ENCODE measurements around the gene ADAT2.

Gene ADAT2

GRCh38 chr6:143441010-143441409, 9.5 kb downstream of the ADAT2 start:
- no peak for DNase-seq

DNA sequence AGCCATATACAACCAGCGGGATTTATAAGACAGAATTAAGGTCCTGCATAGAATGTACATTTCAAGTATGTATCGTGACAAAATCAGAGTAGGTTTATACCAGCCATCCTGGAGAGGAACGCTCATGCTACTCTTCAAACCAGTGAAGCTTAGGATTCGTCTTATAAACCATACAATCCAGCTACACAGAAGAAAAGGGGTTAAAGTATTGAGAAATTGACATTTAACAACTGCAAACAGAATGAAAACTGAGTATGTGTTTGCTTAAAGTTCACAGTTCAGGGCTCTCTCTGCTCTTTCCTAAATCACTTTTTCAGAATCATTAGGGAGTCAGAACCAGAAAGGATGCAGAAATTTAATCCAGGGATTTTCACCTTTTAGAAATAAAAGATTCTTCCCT, 17.9 kb downstream of the ADAT2 start:
- DNase-seq = no peak

DNA sequence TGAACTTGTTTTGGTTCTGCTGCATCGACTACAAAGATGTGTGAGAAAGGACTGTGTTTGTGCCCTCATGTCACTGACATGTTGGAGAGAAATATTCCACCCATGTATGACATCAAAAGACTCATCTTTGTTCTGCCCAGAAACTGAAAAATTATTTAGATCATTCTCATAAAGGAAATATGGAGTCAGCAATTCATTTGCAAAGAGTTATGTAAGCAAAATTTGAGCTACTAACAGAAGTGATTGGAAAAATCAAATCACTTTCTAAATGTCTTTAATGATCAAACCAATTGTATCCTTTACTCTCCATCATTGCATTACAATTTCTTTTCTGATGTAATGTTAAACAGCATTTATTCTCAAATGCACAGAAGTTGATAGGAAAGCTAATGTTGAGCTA, 19.3 kb downstream of the ADAT2 start:
- DNase-seq = no peak

- DNase-seq = no peak
Observed at GRCh38 chr6:143429970-143430369, 20.5 kb downstream of the ADAT2 start.

- peak; percentile 82 for DNase-seq
Observed at GRCh38 chr6:143427109-143427817, 23.2 kb downstream of the ADAT2 start.

GRCh38 chr6:143426026-143426425, 24.5 kb downstream of the ADAT2 start:
- DNase-seq = no peak

DNA sequence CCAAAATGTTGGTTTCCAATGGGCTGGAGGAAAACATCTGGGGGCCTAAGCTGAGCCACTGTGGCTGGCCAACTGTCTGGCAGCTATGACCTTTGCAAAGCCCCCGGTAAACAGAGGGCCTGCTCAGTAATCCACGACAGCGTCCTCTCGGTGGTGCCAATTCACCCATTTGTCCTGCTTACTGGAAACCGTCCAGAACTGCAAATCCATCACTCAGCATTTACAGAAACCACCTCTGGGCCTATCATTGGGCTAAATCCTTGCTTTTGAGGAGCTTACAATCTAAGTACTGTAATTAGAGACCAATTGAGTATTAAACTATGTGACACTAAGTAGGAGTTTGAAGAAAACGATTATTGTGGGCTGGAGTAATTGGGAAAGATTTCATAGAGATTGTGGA, 31.0 kb downstream of the ADAT2 start:
- DNase-seq = no peak

DNA sequence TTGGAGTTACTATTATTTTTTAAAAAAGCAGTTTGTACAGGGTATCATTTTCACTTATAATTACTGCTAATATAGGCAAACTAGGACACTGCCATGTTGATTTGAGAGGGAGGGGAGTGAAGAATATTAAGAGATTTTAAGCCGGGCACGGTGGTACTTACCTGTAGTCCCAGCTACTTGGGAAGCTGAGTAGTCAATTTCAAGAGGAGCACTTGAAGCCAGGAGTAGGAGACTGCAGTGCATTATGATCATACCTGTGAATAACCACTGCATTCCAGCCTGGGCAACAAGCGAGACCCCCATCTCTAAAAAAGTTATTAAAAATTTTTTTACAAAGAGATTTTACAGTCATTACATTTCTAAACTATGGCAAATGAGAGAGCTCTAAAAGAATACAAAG, 35.7 kb downstream of the ADAT2 start:
- no peak for DNase-seq

DNA sequence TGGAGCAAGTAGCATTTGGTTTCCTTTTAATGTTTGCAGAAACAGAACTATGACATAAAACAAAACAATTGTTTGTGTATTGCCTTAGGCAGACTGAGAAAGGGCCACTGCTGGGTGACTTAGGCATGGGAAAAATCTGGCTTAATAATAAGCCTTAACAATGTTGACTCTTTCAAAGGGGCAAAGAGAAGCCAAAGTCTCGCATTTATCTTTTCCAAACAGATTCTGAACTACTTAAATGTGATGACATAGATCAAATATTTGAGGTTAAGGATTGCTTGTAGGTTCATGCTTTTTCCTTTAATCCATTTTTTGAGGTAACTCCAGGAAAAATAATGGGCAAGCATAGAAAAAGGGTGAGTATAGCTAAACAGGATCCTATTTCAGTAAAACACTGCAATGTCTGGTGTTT, 39.6 kb downstream of the ADAT2 start:
- DNase-seq = no peak

DNA sequence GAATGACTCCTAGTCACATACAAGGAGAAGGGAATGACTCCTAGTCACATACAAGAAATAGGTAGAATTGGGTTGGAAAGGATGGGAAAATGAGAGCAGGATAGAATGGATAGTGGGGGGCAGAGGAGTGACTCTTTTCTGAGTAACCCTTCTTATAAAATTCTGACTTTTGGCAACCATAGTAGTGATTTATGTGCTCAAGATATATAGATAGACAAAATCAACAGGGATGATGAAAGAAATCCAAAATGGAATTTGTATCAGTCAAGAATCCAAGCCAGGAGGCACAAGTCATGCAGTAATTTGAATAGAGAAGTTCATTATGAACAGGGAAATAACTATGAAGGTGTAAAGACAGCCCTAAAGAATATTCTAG, 41.7 kb downstream of the ADAT2 start:
- DNase-seq = no peak

DNA sequence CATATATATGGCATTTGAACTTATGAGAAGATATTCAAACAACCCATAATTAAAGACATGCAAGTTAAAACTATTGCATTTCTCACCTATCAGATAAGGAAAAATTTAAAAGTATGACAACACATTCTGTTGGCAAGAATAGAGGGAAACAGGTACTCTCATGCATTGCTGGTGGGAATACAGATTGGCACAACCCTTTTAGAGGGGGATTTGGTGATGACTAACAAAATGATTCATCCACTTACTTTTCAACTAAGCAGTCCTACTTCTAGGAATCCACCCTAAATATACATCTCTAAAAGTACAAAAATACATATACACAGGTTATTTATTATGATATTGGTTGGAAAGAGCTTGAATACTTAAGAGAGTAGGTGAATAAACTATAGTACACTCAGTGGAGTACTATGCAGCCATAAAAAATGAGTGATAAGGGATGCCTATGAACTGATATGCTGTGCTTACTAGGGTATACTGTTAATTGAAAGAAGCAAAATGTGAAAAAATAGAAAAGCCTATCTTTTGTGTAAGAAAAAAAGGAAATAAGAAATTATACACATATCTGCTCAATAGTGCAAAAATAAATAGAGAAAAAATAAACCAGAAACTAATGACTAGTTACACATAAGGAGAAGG, 42.2 kb downstream of the ADAT2 start:
- DNase-seq = no peak

- no peak for DNase-seq
Observed at GRCh38 chr6:143406673-143407072, 43.8 kb downstream of the ADAT2 start.

DNA sequence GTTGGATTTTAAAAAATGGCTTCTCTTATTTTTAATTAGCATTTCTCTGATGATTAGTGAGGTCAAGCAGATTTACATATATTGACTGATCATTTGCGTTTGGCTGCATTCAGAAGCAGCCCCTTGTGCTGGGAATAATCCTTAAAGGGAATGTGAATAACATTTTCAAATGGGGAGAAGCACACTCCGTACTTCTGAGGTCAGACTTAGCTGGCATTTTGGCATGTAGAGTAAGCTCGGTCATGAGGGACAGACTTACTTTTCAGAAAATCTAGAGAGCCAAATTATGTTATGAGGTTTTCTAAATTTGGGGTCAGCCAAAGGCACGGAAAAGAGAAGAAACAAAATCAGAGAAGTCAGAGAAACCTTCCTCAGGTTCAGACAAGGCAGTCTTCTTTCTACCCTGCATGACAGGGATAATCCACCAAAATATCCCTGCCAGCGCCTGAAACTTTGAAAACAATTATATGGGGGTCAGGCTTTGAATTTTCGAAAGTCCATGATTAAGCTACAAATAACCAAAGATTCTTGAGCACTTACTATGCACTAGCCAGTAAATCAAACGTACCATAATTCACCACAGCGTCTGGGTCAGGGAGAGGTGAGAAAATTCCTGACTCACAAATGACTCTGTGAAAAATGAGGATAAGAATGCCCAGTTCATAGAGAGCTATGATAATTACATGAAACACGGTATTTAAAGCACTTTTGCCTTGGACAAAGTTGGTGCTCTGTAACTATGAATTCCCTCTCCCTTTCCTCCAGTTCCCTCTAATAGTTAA, 44.9 kb downstream of the ADAT2 start:
- no peak for DNase-seq

DNA sequence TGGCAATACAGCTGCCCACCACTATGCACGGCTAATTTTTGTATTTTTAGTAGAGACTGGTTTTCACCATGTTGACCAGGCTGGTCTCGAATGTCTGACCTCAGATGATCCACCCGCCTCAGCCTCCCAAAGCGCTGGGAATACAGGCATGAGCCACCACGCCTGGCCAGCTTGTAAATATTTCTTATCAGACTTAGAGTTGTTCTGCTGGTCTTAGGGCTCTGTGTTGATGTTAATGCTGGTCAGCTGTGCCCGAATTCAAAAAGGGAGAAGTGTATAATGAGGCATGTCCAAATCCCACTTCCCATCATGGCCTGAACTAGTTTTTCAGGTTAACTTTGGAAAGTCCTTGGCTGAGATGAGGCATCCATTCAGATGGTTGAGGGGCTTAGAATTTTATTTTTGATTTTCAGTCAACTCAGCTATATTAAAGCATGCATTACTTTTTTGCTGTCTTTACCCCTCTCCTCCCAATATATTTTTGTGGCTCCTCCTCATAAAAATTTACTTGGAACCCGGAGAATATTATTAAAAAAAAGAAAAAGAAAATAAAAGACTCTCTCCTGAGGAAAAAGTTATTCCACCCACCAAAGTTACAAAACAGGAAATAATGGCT, 47.7 kb downstream of the ADAT2 start:
- DNase-seq = no peak

DNA sequence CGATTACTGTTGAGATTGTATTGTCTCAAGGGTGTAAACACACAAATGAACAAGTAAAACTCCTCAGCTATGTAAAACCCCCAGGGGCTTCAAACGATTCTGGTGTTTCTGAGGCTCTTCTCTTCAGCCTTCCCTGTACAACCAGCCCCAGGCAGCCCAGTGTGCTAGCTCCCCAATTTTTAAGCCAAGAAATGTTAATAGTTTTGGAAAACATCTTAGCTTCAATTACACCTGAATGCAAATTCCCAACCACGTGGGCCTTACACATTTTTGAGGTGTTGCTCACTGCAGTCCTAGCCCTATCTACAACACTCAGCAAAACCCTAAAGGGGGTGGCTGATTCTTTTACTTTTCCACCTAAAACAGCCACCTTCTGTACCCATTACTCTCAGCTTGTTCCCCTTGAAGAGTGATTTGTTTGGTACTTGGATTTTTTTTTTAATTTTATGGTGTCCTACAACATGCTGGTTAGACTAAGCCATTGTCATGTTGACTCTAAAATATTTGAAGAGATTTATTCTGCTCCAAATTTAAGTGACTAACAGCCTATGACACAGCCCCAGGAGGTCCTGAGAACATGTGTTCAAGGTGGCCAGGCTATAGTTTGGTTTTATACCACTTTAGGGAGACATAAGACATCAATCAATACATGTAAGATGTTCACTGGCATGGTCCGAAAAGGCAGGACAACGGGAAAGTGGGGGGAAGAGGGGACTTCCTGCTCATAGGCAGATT, 48.7 kb downstream of the ADAT2 start:
- DNase-seq = no peak

DNA sequence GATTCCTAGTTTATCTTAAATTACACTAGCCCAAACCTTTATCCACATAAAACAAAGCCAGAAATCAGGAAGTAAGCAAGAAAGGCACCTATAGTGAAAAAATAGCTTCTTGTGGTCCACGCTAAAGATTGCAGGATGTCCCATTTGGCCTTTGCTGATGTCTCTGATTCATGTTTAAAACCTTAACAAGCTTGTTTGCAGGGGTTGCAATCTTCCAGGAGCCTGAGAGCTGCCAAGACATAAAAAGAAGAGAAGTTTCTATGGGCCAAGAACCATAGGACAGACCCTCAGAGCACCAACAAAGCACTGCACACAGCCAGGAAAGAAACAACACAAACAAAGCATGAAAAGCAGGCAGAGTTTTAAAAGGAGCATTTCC, 49.4 kb downstream of the ADAT2 start:
- no peak for DNase-seq

DNA sequence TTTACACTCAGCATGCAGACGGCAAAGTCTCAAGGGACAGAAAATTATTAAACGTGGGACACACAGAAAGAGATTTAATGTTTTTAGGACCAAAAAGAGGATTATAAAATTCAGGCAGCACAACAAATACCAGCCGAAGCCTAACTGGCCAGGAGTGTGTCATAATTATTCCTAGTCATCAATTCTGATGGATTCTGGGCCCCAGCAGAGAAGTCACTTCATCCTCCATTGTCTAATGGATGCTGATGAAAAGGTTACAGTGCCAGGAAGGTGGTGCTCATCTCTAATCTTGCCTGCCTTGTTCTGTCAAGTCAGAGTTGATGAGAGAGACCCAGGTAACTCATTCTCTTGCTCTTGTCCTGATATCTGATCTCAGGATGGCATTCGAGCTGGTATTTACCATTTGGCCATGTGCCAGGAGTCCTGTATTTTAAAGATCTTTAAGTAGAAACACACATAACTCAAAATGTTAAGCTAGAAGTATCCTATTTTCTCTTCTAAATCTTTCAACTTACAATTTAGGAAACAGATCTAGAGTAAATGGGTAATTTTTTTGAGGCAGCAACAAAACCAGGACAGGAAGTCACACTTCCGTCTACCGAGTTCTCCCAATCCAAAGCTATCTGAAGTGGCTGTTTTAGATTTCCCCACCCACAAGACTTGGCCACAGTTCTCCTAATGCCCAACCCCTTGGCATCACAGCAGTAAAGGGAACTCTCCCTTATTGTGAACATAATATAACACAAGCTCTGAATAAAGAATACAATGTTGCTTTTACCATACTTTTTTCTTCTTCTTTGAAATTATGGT, 50.0 kb downstream of the ADAT2 start:
- DNase-seq = no peak

DNA sequence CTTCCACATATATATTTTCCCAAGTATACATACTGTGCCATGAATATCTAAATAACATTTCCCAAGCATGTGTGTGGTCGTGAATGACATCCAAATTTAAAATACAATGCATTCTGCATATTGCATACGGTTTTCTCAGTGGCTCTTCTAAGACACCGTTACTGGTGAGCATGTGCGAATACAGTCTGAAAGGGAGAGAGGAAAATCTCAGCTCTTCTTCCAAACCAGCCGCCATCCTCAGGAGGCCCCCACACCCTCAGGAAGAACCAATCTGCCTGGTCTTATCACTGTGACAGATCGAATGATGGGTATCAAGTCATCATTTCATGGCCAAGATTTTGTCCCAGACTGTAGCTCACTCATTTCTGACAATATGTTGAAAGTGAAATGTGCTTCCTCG, 50.7 kb downstream of the ADAT2 start:
- no peak for DNase-seq

GRCh38 chr6:143399176-143399575, 51.3 kb downstream of the ADAT2 start:
- no peak for DNase-seq

GRCh38 chr6:143397227-143398222, 53.0 kb downstream of the ADAT2 start:
- DNase-seq = peak; percentile 61

All from activated CD8-positive, alpha-beta memory T cell treated with anti-CD3 and anti-CD28 coated beads for 24 hours (primary cell).